HG03558 (cell line): ENCODE results near the gene PAEP.
"Not testable (repeated sequence)": the region's sequence is repeated elsewhere in the genome, so short reads cannot be mapped to it uniquely, and the experiment has no call there.

Experiments used
- ATAC-seq: cut with Tn5 transposase; IDR thresholded peaks from one replicate; pipeline ENCODE4 v1.9.1; 2021; ENCODE audit warnings: moderate number of reproducible peaks; ENCODE audit not compliant: unreplicated experiment; ENCODE audit errors: extremely low read depth

PAEP gene

GRCh38 chr9:135525241-135526088, 36.1 kb upstream of the PAEP start:
- no peak for ATAC-seq

DNA sequence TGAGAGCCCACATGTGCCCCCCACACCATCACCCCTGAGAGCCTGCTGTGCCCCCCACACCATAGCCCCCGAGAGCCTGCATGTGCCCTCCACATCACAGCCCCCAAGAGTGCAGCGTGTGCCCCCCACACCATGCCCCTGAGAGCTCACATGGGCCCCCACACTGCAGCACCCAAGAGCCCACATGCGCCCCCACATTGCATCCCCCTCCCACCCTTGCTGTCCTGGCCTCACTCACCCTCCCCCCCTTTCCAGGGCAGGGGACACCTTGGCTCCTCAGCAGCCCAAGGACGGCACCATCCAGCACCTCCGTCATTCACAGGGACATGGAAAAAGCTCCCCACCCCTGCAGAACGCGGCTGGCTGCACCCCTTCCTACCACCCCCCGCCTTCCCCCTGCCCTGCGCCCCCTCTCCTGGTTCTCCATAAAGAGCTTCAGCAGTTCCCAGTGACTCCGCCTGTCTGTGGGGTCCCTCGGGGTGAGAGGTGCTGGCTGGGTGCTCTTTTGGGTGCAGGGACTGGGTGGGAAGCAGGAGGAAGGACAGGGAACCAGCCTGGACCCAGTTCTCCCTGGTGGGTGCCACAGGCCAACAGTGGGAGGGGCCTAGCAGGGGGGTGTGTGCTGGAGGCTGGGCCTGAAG, 35.3 kb upstream of the PAEP start:
- ATAC-seq = no peak

GRCh38 chr9:135526730-135527571, 34.6 kb upstream of the PAEP start:
- ATAC-seq = no peak

DNA sequence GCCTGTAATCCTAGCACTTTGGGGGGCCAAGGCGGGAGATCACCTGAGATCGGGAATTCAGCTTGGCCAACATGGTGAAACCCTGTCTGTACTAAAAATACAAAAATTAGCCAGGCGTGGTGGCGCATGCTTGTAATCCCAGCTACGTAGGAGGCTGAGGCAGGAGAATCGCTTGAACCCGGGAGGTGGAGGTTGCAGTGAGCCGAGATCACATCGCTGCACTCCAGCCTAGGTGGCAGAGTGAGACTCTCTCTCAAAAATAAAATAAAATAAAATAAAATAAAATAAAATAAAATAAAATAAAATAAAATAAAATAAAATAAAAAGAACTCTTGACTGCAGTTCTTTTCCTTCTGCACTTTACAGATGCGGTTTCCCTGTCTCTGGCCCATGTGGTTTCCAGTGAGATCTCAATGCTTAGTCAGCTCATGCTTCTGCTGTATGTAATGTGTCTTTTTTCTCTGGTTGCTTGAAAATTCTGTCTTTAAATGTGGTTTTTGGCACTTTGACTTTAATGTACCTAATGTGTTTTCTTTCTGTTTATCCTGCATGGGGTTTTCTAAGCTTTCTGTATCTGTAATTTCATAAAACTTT, 32.6 kb upstream of the PAEP start:
- not testable (repeated sequence) for ATAC-seq

DNA sequence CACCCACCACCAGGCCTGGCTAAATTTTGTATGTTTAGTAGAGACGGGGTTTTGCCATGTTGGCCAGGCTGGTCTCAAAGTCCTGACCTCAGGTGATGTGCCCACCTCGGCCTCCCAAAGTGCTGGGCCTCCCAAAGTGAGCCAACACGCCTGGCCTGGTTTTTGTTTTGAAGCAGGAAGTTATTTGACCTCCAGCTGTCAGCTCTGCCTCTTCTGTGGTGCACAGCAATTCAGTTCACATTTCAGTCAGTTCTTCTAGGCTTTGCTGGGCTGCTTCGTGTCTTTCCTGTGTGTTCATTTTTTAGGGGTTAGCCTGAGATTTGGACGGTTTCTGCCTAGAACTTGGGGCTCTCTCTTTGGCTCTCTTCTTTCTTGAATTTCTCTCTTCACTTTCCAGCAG, 31.4 kb upstream of the PAEP start:
- no peak for ATAC-seq

- ATAC-seq = no peak
Measured at GRCh38 chr9:135531096-135531495, 30.5 kb upstream of the PAEP start.

GRCh38 chr9:135533113-135533512, 28.4 kb upstream of the PAEP start:
- ATAC-seq = no peak

DNA sequence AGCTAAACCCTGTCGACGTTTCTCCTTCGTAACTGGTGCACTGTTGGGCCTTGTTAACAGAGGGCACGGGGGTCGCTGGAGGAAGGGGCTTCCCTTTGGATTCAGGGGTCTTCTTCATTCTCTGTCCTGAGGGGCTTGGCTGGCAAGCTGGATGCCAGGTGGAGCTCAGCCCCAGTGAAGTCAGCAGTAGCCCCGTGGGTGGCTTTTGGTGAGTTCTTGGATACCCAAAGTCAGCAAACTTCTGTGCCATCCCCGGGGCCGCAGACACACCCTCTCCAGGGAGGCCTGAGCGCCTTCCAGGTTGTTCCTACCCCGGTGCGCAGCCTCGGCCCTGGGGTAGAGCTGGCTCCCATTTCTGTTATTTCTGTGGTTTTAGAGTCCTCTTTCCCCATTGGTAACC, 27.9 kb upstream of the PAEP start:
- no peak for ATAC-seq

- ATAC-seq = not testable (repeated sequence)
Measured at GRCh38 chr9:135534192-135534711, 27.3 kb upstream of the PAEP start.

GRCh38 chr9:135534826-135535225, 26.7 kb upstream of the PAEP start:
- not testable (repeated sequence) for ATAC-seq

- ATAC-seq = not testable (repeated sequence)
Measured at GRCh38 chr9:135535631-135536030, 25.9 kb upstream of the PAEP start.

GRCh38 chr9:135536216-135536615, 25.3 kb upstream of the PAEP start:
- no peak for ATAC-seq

DNA sequence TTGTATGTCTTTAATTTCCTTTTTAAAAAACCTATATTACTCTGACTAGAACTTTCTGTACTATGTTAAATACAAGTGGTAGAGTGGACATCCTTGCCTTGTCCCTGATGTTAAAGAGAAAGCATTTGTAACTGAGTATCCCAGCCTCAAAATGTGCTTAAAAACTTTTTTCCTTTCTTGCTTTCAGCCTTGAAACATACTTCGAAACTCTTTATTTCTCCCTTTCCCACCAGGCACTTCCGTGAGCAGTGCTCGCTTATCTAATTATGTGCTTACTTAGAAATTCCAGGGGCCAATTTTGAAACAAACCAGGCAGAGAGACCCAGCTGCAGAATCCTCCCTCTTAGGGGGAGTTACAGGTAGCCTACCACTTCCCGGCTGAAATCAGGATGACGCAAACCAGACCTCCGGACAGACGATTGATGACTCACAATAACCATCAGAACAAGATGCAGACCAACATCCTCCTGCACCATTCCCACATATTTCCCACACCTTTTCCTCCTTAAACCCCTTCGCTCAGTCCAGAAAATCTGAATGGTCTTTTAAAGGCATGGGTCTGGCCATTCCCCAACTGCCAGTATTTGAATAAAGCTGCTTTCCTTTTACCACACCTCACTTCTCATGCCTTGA, 18.2 kb upstream of the PAEP start:
- ATAC-seq = not testable (repeated sequence)

DNA sequence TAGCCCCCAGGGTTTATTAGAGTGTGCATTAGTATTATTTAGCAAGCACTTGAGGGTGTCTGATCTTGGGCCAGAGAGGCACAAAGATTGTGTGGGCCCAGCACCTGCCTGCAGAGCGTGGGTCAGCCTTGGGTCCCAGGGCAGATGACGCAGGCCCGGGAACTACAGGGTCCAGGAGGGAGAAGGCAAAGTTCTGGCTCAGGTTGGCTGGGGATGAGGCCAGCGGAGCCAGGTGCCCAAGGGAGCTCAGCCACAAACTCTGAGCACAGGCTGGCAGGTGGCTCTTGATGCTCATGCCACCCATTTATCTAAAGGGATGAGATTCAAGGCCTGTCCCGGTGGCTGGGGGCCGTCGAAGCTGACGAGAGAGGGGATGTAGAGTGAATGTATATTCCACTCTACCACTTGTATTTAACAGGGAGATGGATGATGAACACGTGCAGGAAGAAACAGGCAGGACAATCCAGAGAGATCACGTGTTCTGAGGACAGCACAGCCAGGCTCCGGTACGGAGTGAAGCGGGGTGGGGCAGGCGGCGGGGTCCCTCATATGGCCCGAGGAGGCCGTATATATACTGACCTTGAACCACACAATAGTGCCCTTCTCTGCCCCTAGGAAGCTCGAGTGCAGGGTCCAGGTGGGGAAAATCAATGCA, 16.4 kb upstream of the PAEP start:
- no peak for ATAC-seq

- ATAC-seq = not testable (repeated sequence)
Measured at GRCh38 chr9:135545646-135546176, 15.8 kb upstream of the PAEP start, which contains the start of gene OBP2A. TSS of gene OBP2A (plus strand) at chr9:135546126. CDS start at chr9:135546181, 55 bp downstream.

GRCh38 chr9:135546792-135547617, 14.6 kb upstream of the PAEP start:
- ATAC-seq = not testable (repeated sequence)

- no peak for ATAC-seq
Measured at GRCh38 chr9:135547756-135548736, 13.5 kb upstream of the PAEP start.
